Smooth muscle cell of the coronary artery (primary cell): ENCODE data around the gene STS. TPM values are rescaled to one million over a fixed set of nuclear protein-coding genes. Genes with fewer than 3 reads are reported as not detected.

Source experiments
- total RNA-seq: library from RNA; depleted of rRNA; stranded (reverse); fragments of >200 nt; gene quantifications from 2 replicates; pipeline ENCODE4 v1.2.3, GENCODE V29; 2014; ENCODE audit warnings: low replicate concordance

Gene STS, protein sequence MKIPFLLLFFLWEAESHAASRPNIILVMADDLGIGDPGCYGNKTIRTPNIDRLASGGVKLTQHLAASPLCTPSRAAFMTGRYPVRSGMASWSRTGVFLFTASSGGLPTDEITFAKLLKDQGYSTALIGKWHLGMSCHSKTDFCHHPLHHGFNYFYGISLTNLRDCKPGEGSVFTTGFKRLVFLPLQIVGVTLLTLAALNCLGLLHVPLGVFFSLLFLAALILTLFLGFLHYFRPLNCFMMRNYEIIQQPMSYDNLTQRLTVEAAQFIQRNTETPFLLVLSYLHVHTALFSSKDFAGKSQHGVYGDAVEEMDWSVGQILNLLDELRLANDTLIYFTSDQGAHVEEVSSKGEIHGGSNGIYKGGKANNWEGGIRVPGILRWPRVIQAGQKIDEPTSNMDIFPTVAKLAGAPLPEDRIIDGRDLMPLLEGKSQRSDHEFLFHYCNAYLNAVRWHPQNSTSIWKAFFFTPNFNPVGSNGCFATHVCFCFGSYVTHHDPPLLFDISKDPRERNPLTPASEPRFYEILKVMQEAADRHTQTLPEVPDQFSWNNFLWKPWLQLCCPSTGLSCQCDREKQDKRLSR
- 1.4 and 4.7 TPM in 2 replicates for total RNA-seq

DNA sequence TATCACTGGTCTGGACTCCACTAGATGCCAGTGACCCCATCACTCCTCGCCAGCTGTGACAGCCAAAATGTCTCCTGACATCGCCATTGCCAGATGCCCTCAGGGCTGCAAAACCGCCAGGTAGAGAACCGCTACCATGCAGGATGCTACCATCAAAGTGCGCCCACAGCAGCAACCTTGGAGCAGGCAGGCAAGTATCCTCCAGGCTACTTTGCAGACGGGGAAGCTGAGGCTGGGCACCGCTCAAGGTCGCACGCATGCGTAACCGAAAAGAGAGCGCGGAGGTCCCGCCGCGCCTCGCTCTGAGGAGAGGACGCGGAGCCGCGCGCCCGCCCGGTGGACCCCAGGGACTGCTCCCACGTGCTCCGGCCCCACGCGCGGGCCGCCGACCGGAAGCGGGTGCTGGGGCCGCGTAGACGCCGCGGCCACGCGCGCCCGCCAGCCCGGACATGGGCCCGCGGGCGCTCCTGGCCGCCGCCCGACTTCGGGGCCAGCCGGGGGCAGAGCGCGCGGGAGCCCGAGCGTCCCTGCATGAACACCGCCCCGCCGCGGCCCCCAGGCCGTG, at the start of gene STS:
Gene STS, plus strand, starts transcription at position 300 of the 565 bp plus-strand sequence. CDS start 105,488 bp downstream, outside the sequence.

DNA sequence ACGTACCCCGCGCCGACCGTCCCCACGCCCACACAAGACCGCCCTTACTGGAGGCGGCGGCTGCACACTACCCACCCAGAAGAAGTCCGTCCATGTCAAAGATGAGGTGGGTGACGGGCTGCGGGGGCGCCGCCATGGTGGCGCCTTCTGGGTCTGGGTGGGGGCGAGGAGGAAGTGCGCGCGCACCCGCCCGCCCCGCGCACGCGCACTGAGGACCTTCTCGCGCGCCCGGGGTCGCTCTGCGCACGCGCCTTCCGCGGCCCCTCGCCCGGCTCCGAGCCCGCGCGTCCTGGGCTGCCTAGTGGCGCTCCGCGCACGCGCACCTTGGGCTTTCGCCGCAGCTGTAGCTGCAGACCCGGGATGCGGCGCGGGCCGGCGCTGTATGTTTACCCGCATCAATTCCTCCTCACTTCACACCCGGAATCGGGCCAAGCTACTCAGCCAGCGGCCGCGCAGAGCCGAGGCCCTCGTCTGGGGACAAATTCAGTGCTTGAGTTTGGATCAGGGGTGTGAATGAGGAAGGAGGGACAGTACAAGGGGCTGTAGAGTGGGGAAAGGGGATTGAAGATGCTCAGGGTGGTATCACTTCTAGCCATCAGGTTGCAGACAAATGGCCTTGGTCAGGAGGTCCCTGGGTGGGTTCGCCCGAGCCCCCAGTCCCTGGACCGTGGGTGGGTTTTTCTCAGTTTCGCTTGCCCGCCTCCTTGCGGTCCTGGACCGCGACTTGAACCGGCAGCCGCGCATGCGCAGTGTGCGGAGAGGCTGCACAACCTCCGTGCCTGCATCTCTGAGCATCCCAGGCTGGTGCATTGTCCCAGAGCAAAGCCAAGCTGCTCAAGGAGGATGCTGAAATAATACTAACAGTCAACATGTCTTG, 704 bp downstream of the STS start, which contains the start of gene PUDP:
Gene PUDP, minus strand, starts transcription at position 176 of the 877 bp plus-strand sequence. Its CDS starts 40 bp downstream, at position 136.

Other genes starting within 250 kb of the STS start
- 3.5 and 6.2 TPM in 2 replicates for gene PUDP, start 441 bp downstream of the STS start, total RNA-seq